GM21515 (cell line): Measurements from ENCODE around the gene ATP6V0A1.

ENCODE experiments used
- ATAC-seq: cut with Tn5 transposase; IDR thresholded peaks from one replicate; pipeline ENCODE4 v1.9.1; 2021; ENCODE audit not compliant: unreplicated experiment

ATP6V0A1 gene

GRCh38 chr17:42518755-42519545, 60.3 kb downstream of the ATP6V0A1 start:
- no peak for ATAC-seq

GRCh38 chr17:42519546-42520491, 61.1 kb downstream of the ATP6V0A1 start:
- no peak for ATAC-seq

GRCh38 chr17:42520540-42520951, 61.9 kb downstream of the ATP6V0A1 start:
- no peak for ATAC-seq

GRCh38 chr17:42521036-42521435, 62.4 kb downstream of the ATP6V0A1 start:
- ATAC-seq: no peak

- ATAC-seq: no peak
Measured at GRCh38 chr17:42521666-42522262, 63.1 kb downstream of the ATP6V0A1 start.

- no peak for ATAC-seq
Measured at GRCh38 chr17:42522263-42522790, 63.6 kb downstream of the ATP6V0A1 start.

- ATAC-seq: no peak
Measured at GRCh38 chr17:42522798-42523278, 64.2 kb downstream of the ATP6V0A1 start.

- no peak for ATAC-seq
Measured at GRCh38 chr17:42525221-42525620, 66.5 kb downstream of the ATP6V0A1 start.

- ATAC-seq: no peak
Measured at GRCh38 chr17:42526031-42526444, 67.4 kb downstream of the ATP6V0A1 start.

- ATAC-seq: no peak
Measured at GRCh38 chr17:42527932-42528331, 69.3 kb downstream of the ATP6V0A1 start.

- ATAC-seq: no peak
Measured at GRCh38 chr17:42529061-42529460, 70.4 kb downstream of the ATP6V0A1 start.

- no peak for ATAC-seq
Measured at GRCh38 chr17:42530952-42531454, 72.3 kb downstream of the ATP6V0A1 start.

GRCh38 chr17:42531455-42532354, 73.0 kb downstream of the ATP6V0A1 start:
- ATAC-seq: no peak

GRCh38 chr17:42535155-42536047, 76.7 kb downstream of the ATP6V0A1 start:
- peak; percentile 14 for ATAC-seq

- ATAC-seq: peak; percentile 77
Measured at GRCh38 chr17:42536048-42536371, 77.3 kb downstream of the ATP6V0A1 start, which contains the start of gene NAGLU. TSS of gene NAGLU (plus strand) at chr17:42536241. CDS start at chr17:42536273, 32 bp downstream.

- peak; percentile 50 for ATAC-seq
Measured at GRCh38 chr17:42536372-42537155, 77.9 kb downstream of the ATP6V0A1 start.

- no peak for ATAC-seq
Measured at GRCh38 chr17:42537156-42537805, 78.6 kb downstream of the ATP6V0A1 start.
